HG02884 (cell line): ENCODE data around the gene DOCK7.
"Not testable (repeated sequence)": the region's sequence is repeated elsewhere in the genome, so short reads cannot be mapped to it uniquely, and the experiment has no call there.

Source experiments
- ATAC-seq: cut with Tn5 transposase; IDR thresholded peaks from one replicate; pipeline ENCODE4 v1.9.1; 2021; ENCODE audit warnings: mild to moderate bottlenecking, moderate library complexity; ENCODE audit not compliant: unreplicated experiment

The DOCK7 gene

GRCh38 chr1:62687903-62688686 is at the start of gene DOCK7:
DOCK7 (minus strand) TSS chr1:62688386; CDS start chr1:62688264, 122 bp downstream.
- peak; percentile 76 for ATAC-seq

- no peak for ATAC-seq
These were observed 47.4 kb upstream of the DOCK7 start for GRCh38 chr1:62735491-62736171.

- no peak for ATAC-seq
These were observed 44.1 kb upstream of the DOCK7 start for GRCh38 chr1:62732331-62732730.

GRCh38 chr1:62728963-62729362 is 40.8 kb upstream of the DOCK7 start:
- no peak for ATAC-seq

- ATAC-seq, result no peak
These were observed 39.6 kb upstream of the DOCK7 start for GRCh38 chr1:62727656-62728407.

DNA sequence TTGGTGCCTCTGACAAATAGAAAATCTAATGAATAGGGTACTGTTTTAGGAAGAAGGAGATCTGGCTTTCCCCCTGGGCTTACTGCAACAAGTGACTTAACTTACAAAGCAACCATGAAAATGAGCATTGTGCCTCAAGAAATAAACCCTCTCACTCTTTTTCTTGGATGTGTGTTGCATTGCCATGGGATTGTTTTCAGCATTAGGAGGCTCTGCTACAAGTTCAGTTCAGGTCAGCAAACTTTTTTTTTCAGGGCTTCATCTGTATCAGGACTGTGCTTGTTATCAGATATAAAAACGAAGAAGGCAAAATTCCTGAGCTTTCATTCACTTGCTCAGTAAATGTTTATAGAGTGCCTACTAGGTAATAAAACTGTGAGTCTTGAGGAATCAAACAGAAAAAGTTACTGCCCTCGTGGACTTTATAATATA is 37.8 kb upstream of the DOCK7 start:
- no peak for ATAC-seq

GRCh38 chr1:62725255-62725654 is 37.1 kb upstream of the DOCK7 start:
- ATAC-seq, result no peak

DNA sequence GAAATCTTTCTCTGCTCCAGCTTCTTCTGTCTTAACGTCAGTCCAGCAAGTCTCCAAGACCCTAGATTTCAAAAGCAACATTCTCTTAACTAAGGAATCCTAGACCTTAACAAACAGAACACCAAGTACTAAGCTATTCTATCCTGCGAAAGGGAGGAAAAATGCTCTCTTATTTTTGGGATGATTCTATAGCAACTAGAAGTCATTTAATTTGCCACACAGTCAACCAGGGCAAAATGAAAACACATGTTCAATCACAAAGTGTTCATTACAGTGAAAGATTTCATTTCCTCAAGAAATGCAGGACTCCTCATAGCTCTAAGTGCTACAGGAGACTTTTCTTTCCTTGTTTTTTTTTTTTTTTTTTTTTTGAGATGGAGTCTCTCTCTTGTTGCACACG is 36.2 kb upstream of the DOCK7 start:
- no peak for ATAC-seq

DNA sequence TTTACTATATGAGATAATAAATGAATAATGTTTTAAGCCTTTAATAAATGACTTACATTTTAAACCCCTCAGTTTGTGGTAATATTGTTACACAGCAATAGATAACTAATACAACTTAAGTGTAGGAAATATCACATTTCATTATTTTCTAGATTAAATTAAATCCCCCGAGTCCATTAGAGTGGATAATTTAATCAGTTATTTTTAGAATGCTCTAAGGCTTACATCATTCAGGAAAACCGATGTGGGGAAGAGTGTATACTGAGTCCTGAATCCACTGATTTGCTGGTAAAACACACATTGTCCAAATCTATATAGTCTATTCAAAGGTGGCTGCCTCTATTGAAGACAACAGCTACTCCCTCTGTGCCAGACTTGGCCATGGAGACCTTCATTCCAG is 35.7 kb upstream of the DOCK7 start:
- no peak for ATAC-seq

DNA sequence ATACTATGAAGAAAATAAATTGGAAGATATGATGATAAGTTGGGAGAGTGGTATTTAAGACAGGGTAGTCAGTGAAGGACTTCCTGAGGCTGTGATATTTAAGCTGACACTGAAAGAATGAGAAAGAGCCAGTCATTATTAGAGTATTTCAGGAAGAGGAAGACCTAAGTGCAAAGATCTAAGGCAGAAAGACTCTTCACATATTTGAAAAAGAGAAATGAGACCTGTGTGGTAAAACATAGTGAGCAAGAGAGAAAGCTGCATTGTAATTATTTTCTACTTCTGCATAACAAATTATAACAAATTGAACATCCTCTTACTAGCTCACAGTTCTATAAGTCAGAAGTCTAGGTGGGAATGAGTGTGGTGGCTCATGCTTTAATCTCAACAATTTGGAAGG is 34.6 kb upstream of the DOCK7 start:
- peak; percentile 84 for ATAC-seq

- ATAC-seq, result no peak
These were observed 32.9 kb upstream of the DOCK7 start for GRCh38 chr1:62720946-62721554.

- ATAC-seq, result not testable (repeated sequence)
These were observed 30.2 kb upstream of the DOCK7 start for GRCh38 chr1:62718400-62718799.

- no peak for ATAC-seq
These were observed 29.3 kb upstream of the DOCK7 start for GRCh38 chr1:62717483-62717882.

- no peak for ATAC-seq
These were observed 28.2 kb upstream of the DOCK7 start for GRCh38 chr1:62716397-62716796.

DNA sequence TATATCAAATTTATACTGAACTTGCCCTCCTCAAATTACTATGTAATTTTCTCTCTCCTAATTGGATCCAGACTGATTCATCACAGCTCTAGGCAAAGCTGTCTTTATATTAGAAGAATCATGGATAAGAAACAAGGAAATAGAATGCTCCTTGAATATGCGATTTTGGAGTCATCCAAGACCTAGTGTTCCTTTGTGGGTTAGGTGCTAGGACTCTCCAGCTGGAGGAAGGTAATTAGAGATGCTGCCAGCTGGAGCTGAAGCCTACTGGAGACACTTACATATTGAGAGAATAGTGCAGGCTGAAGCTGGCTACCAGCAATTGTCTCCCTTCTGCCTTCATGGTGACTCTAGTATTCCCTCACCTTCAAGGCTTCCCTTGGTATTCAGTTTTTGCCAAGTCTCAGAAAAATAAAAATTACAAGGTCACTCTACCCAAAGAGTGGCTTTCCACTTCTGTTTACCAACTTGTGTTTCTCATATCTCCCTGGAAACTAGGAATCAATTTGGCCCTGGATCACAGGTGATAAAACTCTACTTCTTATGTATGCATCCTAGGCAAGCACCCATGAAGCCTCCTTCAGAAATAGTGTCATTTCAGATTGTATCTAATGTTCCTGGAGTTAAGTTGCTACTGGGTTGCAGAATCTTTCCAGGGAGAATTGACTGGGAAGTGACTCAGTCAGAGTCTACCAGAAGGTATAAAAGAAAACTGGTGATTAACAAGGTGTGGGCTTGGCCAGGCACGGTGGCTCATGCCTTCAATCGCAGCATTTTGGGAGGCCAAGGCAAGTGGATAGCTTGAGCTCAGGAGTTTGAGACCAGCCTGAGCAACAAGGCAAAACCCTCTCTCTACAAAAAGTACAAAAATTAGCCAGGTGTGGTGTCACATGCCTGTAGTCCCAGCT is 24.4 kb upstream of the DOCK7 start:
- ATAC-seq, result no peak

DNA sequence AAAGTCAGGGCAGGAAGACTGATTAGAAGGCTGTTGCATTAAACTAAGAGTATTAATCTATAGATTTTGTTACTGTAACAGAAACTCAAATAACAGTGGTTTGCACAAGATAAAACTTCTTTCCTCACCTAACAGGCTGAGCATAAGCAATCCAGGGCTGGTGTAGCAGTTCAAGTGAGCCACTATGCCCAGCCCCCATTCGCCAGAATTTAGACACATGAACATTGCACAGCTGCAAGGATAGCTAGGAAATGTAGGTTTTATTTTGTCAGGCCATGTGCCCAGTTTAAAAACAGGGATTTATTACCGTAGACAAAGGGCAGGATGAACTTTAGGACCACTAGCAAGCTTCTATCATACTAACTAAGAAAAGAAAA is 19.5 kb upstream of the DOCK7 start:
- ATAC-seq, result no peak

DNA sequence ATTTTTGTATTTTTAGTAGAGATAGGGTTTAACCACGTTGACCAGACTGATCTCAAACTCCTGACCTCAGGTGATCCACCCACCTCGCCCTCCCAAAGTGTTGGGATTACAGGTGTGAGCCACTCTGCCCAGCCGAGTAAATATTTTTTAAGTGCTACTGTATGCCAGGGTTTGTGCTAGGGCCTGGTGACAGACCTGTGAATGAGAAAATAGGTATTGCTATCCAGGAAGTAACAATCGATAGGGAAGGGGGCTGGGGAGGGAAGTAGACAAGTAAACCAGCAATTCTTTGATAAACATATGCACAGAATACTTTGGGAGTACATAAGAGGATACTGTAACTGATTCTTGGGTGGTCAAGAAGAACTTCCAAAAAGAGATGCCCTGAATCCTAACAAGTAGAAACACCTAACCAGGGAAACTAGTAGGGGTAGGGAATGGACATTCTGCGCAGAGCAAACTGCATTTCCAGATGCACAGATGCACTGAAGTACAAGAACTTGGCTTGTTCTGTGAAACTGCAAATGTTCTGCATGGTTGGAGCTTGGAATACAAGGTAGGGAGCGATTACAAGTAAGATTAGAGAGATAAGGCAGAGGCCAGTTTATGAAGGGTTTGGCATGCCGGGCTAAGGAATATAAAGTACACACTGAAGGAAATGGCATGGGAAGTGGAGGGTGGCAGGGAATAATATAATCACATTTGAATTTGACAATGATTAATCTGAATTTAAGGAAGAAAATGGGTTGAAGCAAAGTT is 19.0 kb upstream of the DOCK7 start:
- no peak for ATAC-seq

DNA sequence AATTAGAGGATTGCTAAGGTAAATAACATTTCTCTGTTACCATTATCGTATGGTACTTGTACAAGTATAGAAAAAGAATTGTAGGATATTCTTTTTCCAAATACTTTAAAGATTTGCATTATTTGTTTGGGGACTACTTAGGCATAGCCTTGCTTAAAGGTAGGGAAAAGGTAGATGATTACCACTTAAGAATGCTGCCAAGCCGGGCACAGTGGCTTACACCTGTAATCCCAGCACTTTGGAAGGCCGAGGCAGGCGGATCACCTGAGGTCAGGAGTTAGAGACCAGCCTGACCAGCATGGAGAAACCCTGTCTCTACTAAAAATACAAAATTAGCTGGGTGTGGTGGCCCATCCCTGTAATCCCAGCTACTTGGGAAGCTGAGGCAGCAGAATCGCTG is 10.0 kb upstream of the DOCK7 start:
- ATAC-seq, result not testable (repeated sequence)

DNA sequence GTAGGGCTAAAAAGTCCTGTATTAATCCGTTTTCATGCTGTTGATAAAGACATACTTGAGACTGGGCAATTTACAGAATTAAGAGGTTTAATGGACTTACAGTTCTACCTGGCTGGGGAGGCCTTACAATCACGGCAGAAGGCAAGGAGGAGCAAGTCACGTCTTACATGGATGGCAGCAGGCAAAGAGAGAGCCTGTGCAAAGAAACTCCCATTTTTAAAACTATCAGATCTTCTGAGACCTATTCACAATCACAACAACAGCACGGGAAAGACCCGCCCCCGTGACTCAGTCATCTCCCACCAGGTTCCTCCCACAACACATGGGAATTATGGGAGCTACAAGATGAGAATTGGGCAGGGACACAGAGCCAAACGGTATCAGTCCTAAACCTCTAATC is 6.3 kb upstream of the DOCK7 start:
- not testable (repeated sequence) for ATAC-seq

DNA sequence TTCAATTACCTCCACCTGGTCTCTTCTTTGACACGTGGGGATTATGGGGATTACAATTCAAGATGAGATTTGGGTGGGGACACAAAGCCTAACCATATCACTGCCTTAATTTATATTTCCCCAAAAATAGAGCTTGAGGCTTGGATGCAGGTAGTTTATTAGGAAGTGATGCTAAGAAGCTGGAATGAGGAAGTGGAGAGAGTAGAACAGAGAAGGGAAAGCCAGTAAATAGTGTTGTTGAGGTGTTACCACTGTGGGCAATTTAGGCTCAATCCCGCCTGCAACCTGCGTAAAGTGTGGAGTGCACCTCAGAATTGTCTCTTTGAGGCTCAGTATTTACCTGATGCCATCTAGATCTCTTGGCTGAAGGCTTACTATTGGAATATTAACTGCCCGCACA is 4.9 kb upstream of the DOCK7 start:
- ATAC-seq, result no peak
